Rectal smooth muscle tissue (tissue), 1 donor: ENCODE data around the gene PEF1.

Source experiments
- H3K27ac ChIP-seq: one replicate; pipeline ENCODE4 v1.7.0; 2013; ENCODE audit warnings: low read depth, low read length, inconsistent platforms
- H3K27me3 ChIP-seq: one replicate; pipeline ENCODE4 v1.7.0; 2013; ENCODE audit warnings: low read length; ENCODE audit not compliant: control insufficient read depth, insufficient read depth
- H3K36me3 ChIP-seq: one replicate; pipeline ENCODE4 v1.7.0; 2013; ENCODE audit warnings: low read length; ENCODE audit not compliant: control insufficient read depth, insufficient read depth
- H3K4me1 ChIP-seq: one replicate; pipeline ENCODE4 v1.7.0; 2013; ENCODE audit warnings: low read length; ENCODE audit not compliant: control insufficient read depth, insufficient read depth
- H3K4me3 ChIP-seq: one replicate; pipeline ENCODE4 v1.7.0; 2013; ENCODE audit warnings: low read length
- H3K9ac ChIP-seq: one replicate; pipeline ENCODE4 v1.7.0; 2013; ENCODE audit warnings: low read length

Gene PEF1

DNA sequence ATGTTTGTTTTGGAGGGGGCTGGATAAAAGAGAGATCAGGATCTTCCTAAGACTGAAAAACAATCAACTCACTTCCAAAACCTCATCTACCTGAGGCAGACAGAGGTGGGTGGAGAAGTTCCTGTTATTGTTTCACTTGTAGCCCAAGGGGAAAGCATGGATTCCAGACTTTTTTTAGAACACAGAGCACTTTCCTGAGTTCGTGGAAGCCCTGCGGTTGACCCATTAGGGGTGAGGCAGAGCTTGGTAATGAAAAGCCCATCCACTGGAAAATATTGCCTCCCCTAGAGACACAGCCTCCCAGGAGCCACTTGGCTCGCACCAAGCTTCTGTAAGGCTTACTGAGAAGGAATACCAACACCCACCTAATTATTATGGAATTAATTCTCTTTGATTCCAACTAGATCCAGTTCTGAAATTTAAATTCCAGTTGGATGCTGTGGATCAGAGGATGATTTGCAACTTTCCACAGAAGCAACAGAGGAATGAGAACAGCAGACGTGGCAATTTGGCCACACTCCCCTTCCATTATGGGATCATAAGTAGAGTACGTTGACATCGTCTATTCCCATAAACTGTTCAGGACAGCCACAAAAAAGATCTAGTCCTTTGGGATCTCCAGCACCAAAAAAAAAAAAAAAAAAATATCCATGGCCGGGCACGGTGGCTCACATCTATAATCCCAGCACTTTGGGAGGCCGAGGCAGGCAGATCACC lies 4.1 kb upstream of the PEF1 start:
- Histone ChIP-seq H3K4me1 (peaks cover 15% of the 10 kb centered on the region), H3K27ac (no peak overlapping the region), H3K9ac (no peak overlapping the region), H3K4me3 (no peak overlapping the region), H3K36me3 (no peaks in the 10 kb centered on the region), H3K27me3 (no peaks in the 10 kb centered on the region)

DNA sequence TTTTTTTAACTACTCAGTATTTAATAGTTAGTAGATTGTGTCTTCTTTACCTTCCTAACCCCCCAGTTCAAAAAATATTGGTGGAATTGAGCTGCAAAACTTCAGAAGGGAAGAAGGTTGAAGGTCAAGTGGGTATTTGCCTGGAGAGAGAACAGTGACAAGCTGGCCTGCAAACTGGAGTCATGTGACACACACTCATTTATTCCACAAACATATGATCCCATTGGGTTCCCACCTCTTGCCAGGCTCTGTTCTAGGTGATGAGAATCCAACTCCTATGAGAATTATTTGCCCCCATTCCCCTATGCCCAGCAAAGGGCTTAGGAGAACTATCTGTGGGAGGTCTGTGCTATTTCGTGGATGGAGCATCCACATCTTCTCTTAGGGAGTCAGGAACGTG lies 3.5 kb upstream of the PEF1 start:
- Histone ChIP-seq H3K4me1 (peaks cover 21% of the 10 kb centered on the region), H3K27me3 (no peaks in the 10 kb centered on the region), H3K27ac (no peak overlapping the region)

DNA sequence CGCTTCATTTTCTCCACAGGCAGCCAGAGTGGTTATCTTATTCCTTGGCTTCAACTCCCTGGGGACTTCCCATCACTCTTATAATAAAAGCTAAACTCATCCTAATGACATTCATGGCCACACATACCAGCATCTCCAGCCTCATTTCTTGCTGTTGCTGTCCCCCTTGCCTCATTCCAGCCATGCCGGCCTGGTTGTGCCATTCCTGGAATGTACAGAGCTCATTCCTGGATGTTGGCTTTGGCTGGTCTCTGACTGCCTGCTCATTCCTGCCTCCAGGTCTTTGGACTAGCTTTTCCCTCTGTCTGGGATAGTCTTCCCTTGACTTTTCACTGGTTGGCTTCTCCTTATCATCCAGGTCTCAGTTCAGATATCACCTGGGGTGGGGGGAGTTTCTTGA lies 2.4 kb upstream of the PEF1 start:
- Histone ChIP-seq H3K4me3 (no peak overlapping the region), H3K4me1 (peaks cover 21% of the 10 kb centered on the region), H3K27me3 (no peaks in the 10 kb centered on the region), H3K9ac (no peak overlapping the region), H3K36me3 (no peaks in the 10 kb centered on the region), H3K27ac (no peak overlapping the region)

More for the DNA sequence above, 3.5 kb upstream of the PEF1 start:
- Histone ChIP-seq H3K9ac (no peak overlapping the region), H3K36me3 (no peaks in the 10 kb centered on the region), H3K4me3 (no peak overlapping the region)

DNA sequence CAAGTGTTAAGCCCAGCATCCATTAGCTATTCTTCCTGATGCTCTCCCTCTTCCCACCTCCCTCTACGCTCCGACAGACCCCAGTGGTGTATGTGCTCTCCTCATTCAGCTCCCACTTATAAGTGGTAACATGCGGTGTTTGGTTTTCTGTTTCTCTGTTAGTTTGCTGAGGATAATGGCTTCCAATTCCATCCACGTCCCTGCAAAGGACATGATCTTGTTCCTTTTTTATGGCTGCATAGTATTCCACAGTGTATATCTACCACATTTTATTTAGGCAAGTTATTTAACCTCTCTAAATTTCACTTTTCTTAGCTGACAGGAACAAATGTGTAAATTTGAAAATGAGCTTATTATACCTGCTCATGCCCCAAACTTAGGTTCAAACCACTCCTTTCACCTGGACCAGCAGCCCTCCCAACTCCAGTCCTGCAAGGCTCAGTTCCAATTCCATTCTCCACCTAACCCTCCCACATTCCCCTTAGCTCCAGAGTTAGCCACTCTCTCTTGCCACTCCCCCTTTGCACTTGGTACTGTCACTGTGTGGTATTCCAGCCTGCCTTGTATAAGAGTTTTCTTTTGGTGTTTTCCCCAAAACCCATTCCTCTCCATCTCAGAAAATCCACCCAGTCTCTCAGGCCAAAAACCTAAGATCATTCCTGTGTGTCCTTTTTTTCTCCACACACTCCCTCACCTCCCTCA lies 1.7 kb upstream of the PEF1 start:
- H3K36me3 ChIP-seq: no peaks in the 10 kb centered on the region
- H3K4me1 ChIP-seq: peaks cover 21% of the 10 kb centered on the region
- no peak overlapping the region for H3K4me3 ChIP-seq
- H3K9ac ChIP-seq: no peak overlapping the region
- H3K27me3 ChIP-seq: no peaks in the 10 kb centered on the region
- no peak overlapping the region for H3K27ac ChIP-seq

DNA sequence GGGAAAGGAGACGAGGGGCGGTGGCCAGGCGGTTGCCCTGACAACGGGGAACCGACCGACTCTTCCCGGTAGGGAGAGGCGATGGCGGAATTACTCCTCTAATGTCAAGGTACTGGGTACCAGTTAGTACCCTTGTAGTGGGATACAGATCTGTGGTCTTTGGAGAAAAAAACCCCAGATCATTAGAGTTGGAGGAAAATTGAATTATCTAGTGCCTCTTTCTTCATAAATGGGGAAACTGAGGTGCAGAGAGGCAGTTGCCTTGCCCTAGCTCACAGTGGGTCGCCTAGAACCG lies 545 bp upstream of the PEF1 start:
- Histone ChIP-seq H3K27ac (peak overlapping the region; percentile 100), H3K4me3 (peak overlapping the region; percentile 99), H3K4me1 (peaks cover 19% of the 10 kb centered on the region), H3K9ac (peak overlapping the region; percentile 94), H3K27me3 (no peaks in the 10 kb centered on the region), H3K36me3 (no peaks in the 10 kb centered on the region)

DNA sequence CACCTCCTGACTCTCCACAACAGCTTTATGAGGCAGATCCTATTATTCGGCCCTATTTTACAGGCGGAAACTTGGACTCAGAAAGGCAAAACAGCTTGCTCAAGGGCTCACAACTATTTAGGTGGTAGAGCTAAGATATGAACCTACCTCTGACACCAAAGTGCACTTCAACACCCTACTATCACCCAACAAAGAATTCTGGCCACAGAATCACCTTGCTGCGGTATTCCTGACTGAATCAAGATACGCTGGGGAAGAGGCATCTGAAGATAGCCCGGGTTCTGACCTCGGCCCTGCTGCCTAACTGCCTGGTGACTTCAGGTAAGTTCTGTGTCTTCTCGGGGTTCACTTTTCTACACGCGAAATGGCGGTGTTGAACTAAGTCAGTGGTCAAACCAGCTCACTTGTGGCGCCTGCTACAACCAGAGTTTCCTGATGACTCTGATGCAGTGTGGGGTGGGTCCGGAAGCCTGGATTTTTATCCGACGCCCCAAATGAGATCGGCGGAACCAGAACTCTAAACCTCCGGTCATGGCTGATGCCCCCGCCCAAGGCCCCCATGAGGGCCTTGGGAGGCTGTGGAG lies 608 bp downstream of the PEF1 start:
- peak overlapping the region; percentile 100 for H3K27ac ChIP-seq
- H3K4me3 ChIP-seq: peak overlapping the region; percentile 99
- H3K4me1 ChIP-seq: peaks cover 15% of the 10 kb centered on the region
- no peaks in the 10 kb centered on the region for H3K27me3 ChIP-seq
- H3K36me3 ChIP-seq: no peaks in the 10 kb centered on the region
- H3K9ac ChIP-seq: peak overlapping the region; percentile 94

DNA sequence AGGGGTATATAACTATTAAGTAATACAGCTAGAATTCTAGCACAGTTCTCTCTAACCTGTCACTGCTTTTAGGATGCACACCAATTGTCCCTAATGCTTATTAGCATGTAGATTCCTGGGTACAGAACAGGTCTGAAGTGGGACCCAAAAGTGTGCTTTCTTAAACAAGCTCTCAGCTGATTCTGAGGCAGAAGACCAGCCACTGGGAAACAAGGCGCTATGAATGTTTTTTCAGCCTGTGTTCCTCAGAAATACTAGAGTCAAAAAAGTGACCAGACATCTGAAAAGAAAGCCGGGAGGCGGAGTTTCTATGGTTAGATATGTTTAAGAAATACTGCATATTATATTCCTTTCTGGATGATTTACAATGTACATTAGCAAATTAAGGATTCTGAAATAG lies 1.8 kb downstream of the PEF1 start:
- Histone ChIP-seq H3K4me1 (peaks cover 15% of the 10 kb centered on the region), H3K27me3 (no peaks in the 10 kb centered on the region), H3K9ac (no peak overlapping the region), H3K27ac (no peak overlapping the region), H3K4me3 (no peak overlapping the region), H3K36me3 (no peaks in the 10 kb centered on the region)

DNA sequence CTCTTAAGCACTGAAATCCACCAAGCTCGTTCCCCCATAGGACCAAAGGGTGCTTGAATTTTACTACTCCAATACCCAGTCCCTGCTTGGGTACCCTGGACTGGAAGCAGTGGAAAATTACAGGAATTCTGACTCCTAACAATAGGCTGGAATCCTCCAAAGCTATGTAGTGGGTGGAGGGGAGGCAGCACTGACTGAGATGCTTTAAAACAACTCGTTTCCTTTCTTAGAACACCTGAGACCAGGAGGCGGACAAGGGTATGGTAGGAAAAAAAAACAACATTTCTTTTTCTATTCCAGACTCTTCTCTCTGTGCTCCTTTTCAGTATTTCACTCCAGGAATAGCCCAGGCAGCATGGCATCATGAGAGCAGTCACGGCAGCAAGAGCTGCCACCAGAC lies 2.3 kb downstream of the PEF1 start:
- no peaks in the 10 kb centered on the region for H3K27me3 ChIP-seq
- no peaks in the 10 kb centered on the region for H3K36me3 ChIP-seq
- H3K4me1 ChIP-seq: peaks cover 15% of the 10 kb centered on the region
- no peak overlapping the region for H3K9ac ChIP-seq
- no peak overlapping the region for H3K27ac ChIP-seq
- H3K4me3 ChIP-seq: no peak overlapping the region

DNA sequence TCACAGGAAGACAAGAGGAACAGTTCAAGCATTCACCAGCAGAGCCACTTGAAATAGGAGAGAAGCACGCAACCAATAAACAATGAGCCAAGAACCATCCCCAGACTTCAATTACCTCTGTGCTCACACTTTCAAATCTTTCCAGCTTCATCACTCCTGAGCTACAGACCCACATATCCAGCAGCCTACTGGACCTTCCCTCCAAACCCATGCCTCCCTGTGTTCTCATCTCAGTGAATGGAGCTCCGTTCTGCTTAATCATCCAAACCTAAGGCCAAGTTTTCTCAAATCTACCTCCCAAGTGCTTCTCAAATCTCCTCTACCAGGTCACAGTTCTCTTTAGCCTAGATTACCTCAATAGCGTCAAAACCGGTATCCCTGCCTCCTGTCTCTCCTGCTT lies 3.7 kb downstream of the PEF1 start:
- Histone ChIP-seq H3K4me3 (no peak overlapping the region), H3K27ac (no peak overlapping the region), H3K9ac (no peak overlapping the region), H3K36me3 (no peaks in the 10 kb centered on the region), H3K4me1 (peaks cover 15% of the 10 kb centered on the region), H3K27me3 (no peaks in the 10 kb centered on the region)

DNA sequence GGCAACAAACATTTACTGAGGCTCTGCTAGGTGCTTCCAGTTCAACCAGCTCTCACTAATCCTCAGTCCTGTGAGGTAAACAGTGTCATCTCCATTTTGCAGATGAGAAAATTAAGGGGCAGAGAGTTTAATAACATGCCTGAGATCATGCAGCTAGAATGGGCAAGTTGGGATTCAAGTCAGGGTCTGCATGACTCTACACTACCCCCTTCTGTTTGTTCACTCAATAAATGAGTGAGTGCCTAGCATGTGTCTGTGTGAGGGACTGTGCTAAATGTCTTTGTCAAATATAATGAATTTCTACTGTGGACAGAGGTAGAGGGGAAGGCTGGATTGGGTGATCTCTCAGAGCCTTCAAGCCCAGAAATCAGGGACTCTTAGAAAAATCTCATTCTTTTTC lies 4.5 kb downstream of the PEF1 start:
- peaks cover 9% of the 10 kb centered on the region for H3K4me1 ChIP-seq
- no peak overlapping the region for H3K9ac ChIP-seq
- no peak overlapping the region for H3K4me3 ChIP-seq
- H3K27me3 ChIP-seq: no peaks in the 10 kb centered on the region
- no peaks in the 10 kb centered on the region for H3K36me3 ChIP-seq
- no peak overlapping the region for H3K27ac ChIP-seq

DNA sequence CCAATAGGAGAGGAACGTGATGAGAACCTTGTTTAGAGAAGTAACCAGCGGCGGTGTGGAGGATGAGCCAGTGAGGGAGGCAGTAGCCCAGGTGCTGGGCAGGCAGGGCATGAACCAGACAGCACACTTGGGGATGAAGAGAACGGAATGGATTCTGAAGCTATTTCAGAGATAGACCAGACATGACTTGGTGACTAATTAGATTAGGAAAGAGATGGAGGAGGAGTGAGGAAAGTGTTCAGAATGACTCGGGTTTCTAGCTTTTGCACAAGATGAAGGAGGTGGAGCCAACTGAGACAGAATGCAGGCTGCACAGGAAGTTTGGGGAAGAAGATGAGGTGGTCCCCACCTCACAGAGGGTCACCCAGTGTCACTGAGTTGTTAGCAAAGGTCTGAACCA lies 5.1 kb downstream of the PEF1 start:
- no peaks in the 10 kb centered on the region for H3K27me3 ChIP-seq
- H3K36me3 ChIP-seq: no peaks in the 10 kb centered on the region
- no peak overlapping the region for H3K27ac ChIP-seq
- H3K9ac ChIP-seq: no peak overlapping the region
- no peak overlapping the region for H3K4me3 ChIP-seq
- H3K4me1 ChIP-seq: peaks cover 9% of the 10 kb centered on the region

DNA sequence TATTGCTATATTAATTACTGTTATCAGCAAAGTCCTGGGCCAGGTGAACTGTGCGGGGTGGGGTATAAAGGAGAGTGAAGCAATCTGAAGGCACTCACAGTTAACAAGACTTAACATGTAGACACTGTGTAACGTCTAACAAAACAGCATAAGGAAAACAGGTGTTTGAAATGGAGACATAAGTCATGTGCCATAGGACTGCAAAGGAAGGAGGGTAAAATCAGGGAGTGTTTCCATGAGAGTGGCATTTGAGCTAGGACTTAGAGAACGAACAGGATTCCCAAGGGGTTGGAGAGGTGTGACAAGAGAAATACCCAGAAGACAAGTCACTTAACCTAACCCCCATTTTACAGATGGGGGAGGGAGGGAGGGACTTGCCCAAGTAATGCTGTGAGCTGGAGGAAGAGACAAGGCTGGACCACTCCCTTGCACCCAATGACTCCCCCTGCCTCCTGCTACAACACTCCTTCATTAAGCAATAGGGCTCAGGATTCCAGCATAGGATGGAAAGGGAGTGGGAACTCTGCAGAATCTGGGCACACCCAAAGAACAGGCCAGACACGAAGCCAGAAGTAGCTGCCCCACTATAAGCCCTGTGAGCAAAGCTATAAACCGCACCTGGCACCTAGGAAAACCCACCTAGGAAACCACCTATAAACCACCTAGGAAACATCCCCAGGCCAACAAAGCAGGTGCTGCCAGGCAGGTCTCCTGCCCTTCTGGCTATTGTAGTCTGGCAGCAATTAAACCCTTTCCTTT lies 6.6 kb downstream of the PEF1 start:
- no peak overlapping the region for H3K4me3 ChIP-seq
- no peaks in the 10 kb centered on the region for H3K4me1 ChIP-seq
- H3K36me3 ChIP-seq: peaks cover 2% of the 10 kb centered on the region
- H3K9ac ChIP-seq: no peak overlapping the region
- no peak overlapping the region for H3K27ac ChIP-seq
- no peaks in the 10 kb centered on the region for H3K27me3 ChIP-seq
